Astrocyte of the cerebellum (primary cell): ENCODE data around the gene RRAGC.
A peak's percentile ranks its signal among the peaks of the same experiment; 100 is the strongest.
"Not testable (repeated sequence)": the region's sequence is repeated elsewhere in the genome, so short reads cannot be mapped to it uniquely, and the experiment has no call there.

Experiments used
- DNase-seq: peaks from one replicate; pipeline ENCODE4 v3.0.0-alpha.2; 2011; ENCODE audit warnings: low read depth
- H3K4me3 ChIP-seq: 2 replicates; pipeline ENCODE4 v1.5.1; 2011; ENCODE audit warnings: mild to moderate bottlenecking, low read depth, low read length, moderate library complexity
- CTCF ChIP-seq: IDR thresholded peaks from 2 replicates; pipeline ENCODE4 v1.5.1; 2012; ENCODE audit warnings: low read length, low read depth, moderate library complexity, mild to moderate bottlenecking; ENCODE audit errors: missing control alignments
- in situ Hi-C: cut with HindIII; loops from 2 replicates; pipeline ENCODE4 v1.10.0; 2017; ENCODE audit warnings: low sequenced_read_pairs

The RRAGC gene

GRCh38 chr1:38839363-38839762 is 20.2 kb downstream of the RRAGC start:
- no peak for DNase-seq
- in situ Hi-C loops = no loop called here
- TF ChIP-seq CTCF = no peak
- H3K4me3 ChIP-seq = no peak overlapping the region

GRCh38 chr1:38836316-38836715 is 23.3 kb downstream of the RRAGC start:
- DNase-seq, in situ Hi-C loops, H3K4me3 ChIP-seq: not testable (repeated sequence)

GRCh38 chr1:38834937-38835827 is 24.4 kb downstream of the RRAGC start:
- peak; percentile 81 for DNase-seq
- no peak overlapping the region for H3K4me3 ChIP-seq
- peak; percentile 68 for TF ChIP-seq CTCF
- in situ Hi-C loops = no loop called here

DNA sequence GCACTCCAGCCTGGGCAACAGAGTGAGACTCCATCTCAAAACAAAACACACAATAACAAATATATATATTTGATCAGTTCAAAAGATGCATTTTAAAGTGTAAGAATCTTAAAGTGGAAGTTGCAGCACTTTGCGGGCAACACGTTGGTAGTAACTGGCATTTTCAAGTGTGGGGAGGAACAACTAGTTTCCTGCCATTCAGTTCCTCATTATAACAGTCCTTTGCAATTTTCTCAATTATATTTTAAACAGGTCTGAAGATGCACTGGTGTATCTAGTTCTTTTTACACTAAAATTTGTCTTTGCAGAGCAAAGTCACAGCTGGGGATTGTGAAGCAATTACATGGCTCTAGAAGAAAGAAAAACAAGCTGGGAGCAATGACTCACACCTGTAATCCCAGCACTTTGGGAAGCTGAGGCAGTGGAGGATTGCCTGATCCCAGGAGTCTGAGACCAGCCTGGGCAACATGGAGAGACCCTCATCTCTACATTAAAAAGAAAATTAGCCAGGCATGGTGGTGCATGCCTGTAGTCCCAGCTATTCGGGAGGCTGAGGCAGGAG is 25.3 kb downstream of the RRAGC start:
- no peak overlapping the region for H3K4me3 ChIP-seq
- no peak for TF ChIP-seq CTCF
- in situ Hi-C loops = no loop called here
- DNase-seq = no peak

- no peak overlapping the region for H3K4me3 ChIP-seq
- no peak for DNase-seq
- in situ Hi-C loops = no loop called here
- no peak for TF ChIP-seq CTCF
Measured at GRCh38 chr1:38833146-38833545, 26.4 kb downstream of the RRAGC start.

GRCh38 chr1:38832370-38832734 is 27.2 kb downstream of the RRAGC start:
- in situ Hi-C loops = no loop called here
- DNase-seq = no peak
- no peak for TF ChIP-seq CTCF
- H3K4me3 ChIP-seq = no peak overlapping the region

GRCh38 chr1:38831731-38832369 is 27.7 kb downstream of the RRAGC start:
- in situ Hi-C loops = no loop called here
- TF ChIP-seq CTCF = no peak
- no peak for DNase-seq
- no peak overlapping the region for H3K4me3 ChIP-seq
